Liver (tissue), 9 donors: ENCODE results near the gene DMRT1. TPM values are rescaled to one million over a fixed set of nuclear protein-coding genes. Genes with fewer than 3 reads are reported as not detected.
A peak's percentile ranks its signal among the peaks of the same experiment; 100 is the strongest.

Experiments used
- DNase-seq: peaks from one replicate; pipeline ENCODE4 v3.0.0-alpha.2; 2017; ENCODE audit warnings: low spot score
- H3K27ac ChIP-seq, 2 donors: one replicate each; pipeline ENCODE4 v1.7.0; 2013; ENCODE audit warnings: inconsistent platforms in 2 of 2, low read length in 2 of 2, control low read depth in 1 of 2, low read depth in 1 of 2, mild to moderate bottlenecking in 1 of 2
- H3K27me3 ChIP-seq, 4 donors: one replicate each; pipeline versions ENCODE4 v1.6.1 to v1.7.0; 2013; ENCODE audit warnings: low read length in 3 of 4, inconsistent platforms in 1 of 4, mild to moderate bottlenecking in 1 of 4, moderate library complexity in 1 of 4; ENCODE audit not compliant: control insufficient read depth in 4 of 4, insufficient read depth in 4 of 4
- H3K36me3 ChIP-seq, 4 donors: one replicate each; pipeline versions ENCODE4 v1.6.1 to v1.7.0; 2013; ENCODE audit warnings: low read length in 3 of 4, mild to moderate bottlenecking in 3 of 4, low read depth in 1 of 4, moderate library complexity in 1 of 4; ENCODE audit not compliant: control insufficient read depth in 4 of 4, insufficient read depth in 3 of 4
- H3K4me1 ChIP-seq, 4 donors: one replicate each; pipeline versions ENCODE4 v1.6.1 to v1.7.0; 2013; ENCODE audit warnings: low read length in 3 of 4, mild to moderate bottlenecking in 3 of 4, moderate library complexity in 1 of 4; ENCODE audit not compliant: control insufficient read depth in 4 of 4, insufficient read depth in 4 of 4
- H3K4me3 ChIP-seq, 3 donors: one replicate each; pipeline versions ENCODE4 v1.6.1 to v1.7.0; 2013; ENCODE audit warnings: low read length in 3 of 3, control low read depth in 1 of 3, low read depth in 1 of 3, mild to moderate bottlenecking in 1 of 3
- H3K9ac ChIP-seq, 2 donors: one replicate each; pipeline ENCODE4 v1.7.0; 2013; ENCODE audit warnings: low read length in 2 of 2, mild to moderate bottlenecking in 2 of 2, moderate library complexity in 2 of 2, control low read depth in 1 of 2, low read depth in 1 of 2
- H3K9me3 ChIP-seq, 4 donors: one replicate each; pipeline versions ENCODE4 v1.6.1 to v1.7.0; 2013; ENCODE audit warnings: low read length in 3 of 4; ENCODE audit not compliant: control insufficient read depth in 4 of 4
- ATF3 ChIP-seq: IDR thresholded peaks from 2 replicates; pipeline ENCODE4 v1.6.1; 2016; ENCODE audit warnings: antibody characterized with exemption
- CTCF ChIP-seq: fragments of 150-350 bp; IDR thresholded peaks from 2 replicates; pipeline ENCODE4 v1.5.1; 2017; ENCODE audit warnings: improper control_type of control experiment, low read depth, low read length; ENCODE audit not compliant: missing input control
- FOXA1 ChIP-seq: IDR thresholded peaks from 2 replicates; pipeline ENCODE4 v1.6.1; 2016; ENCODE audit warnings: antibody characterized with exemption
- GABPA ChIP-seq, 2 donors: IDR thresholded peaks in 1 of 2; conservative IDR thresholded peaks in 1 of 2; 2 replicates each; pipeline ENCODE4 v1.6.1; 2016; ENCODE audit warnings: antibody characterized with exemption in 2 of 2, mild to moderate bottlenecking in 1 of 2, moderate library complexity in 1 of 2
- HNF4A ChIP-seq, 2 donors: conservative IDR thresholded peaks; 2 replicates each; pipeline ENCODE4 v1.6.1; 2016; ENCODE audit warnings: antibody characterized with exemption in 2 of 2, mild to moderate bottlenecking in 2 of 2
- MAX ChIP-seq: IDR thresholded peaks from 2 replicates; pipeline ENCODE4 v1.6.1; 2016; ENCODE audit warnings: antibody characterized with exemption
- NR2F2 ChIP-seq: IDR thresholded peaks from 2 replicates; pipeline ENCODE4 v1.6.1; 2016; ENCODE audit warnings: antibody characterized with exemption
- RAD21 ChIP-seq, 2 donors: IDR thresholded peaks; 2 replicates each; pipeline ENCODE4 v1.6.1; 2016; ENCODE audit warnings: antibody characterized with exemption in 2 of 2, mild to moderate bottlenecking in 2 of 2
- REST ChIP-seq: IDR thresholded peaks from 2 replicates; pipeline ENCODE4 v1.6.1; 2016; ENCODE audit warnings: antibody characterized with exemption, mild to moderate bottlenecking
- TAF1 ChIP-seq: conservative IDR thresholded peaks from 2 replicates; pipeline ENCODE4 v1.6.1; 2016; ENCODE audit warnings: antibody characterized with exemption, mild to moderate bottlenecking
- YY1 ChIP-seq: IDR thresholded peaks from 2 replicates; pipeline ENCODE4 v1.6.1; 2016; ENCODE audit warnings: antibody characterized with exemption, mild to moderate bottlenecking
- ZBTB33 ChIP-seq: IDR thresholded peaks from 2 replicates; pipeline ENCODE4 v1.6.1; 2016; ENCODE audit warnings: antibody characterized with exemption
- WGBS: extraction: QIAGEN DNeasy Blood & Tissue Kit; methylation state at CpG from one replicate; pipeline ENCODE4 v1.1.7; 2013; 5-methylcytosine and 5-hydroxymethylcytosine counted together
- polyA plus RNA-seq, 2 donors: library from polyadenylated mRNA; stranded (reverse) in 1 of 2; unstranded in 1 of 2; fragments of 200-250 nt in 1 of 2; fragments of >200 nt in 1 of 2; fragmentation: Nextera tagmentation in 1 of 2; extraction: Ambion mirVana in 1 of 2; gene quantifications; one replicate each; pipeline versions ENCODE4 v1.2.1 to v1.2.3, GENCODE V29; 2013 to 2015
- total RNA-seq, 2 donors: library from RNA; depleted of rRNA; stranded (reverse); fragments of >200 nt; gene quantifications; one replicate each; pipeline ENCODE4 v1.2.3, GENCODE V29; 2014
- donor health status: healthy.
- donor health status: healthy.
- donor health status: healthy.
- donor health status: healthy.
- donor health status: healthy.

The DMRT1 gene
- total and polyA plus RNA-seq, 4 donors = not detected

GRCh38 chr9:1009101-1009707 is 167.7 kb downstream of the DMRT1 start:
- peak; percentile 94 to 98 for TF ChIP-seq RAD21 (IDR thresholded peaks at IDR 0.05)
- peak; percentile 98 for TF ChIP-seq CTCF
- TF ChIP-seq GABPA (IDR thresholded peaks at IDR 0.05 in 1 of 2, conservative IDR thresholded peaks at IDR 0.05 in 1 of 2) = no peak
- H3K9ac ChIP-seq = no peak overlapping the region
- no peak overlapping the region for H3K4me3 ChIP-seq
- WGBS = 7% methylated on average over 14 of the region's 14 CpGs
- H3K36me3 ChIP-seq = no peaks in the 10 kb centered on the region
- H3K27me3 ChIP-seq = no peaks in the 10 kb centered on the region
- DNase-seq = peak; percentile 82
- no peaks in the 10 kb centered on the region for H3K4me1 ChIP-seq
- H3K27ac ChIP-seq = no peak overlapping the region
- no peaks in the 10 kb centered on the region for H3K9me3 ChIP-seq

- DNase-seq = no peak
- no peak overlapping the region for H3K27ac ChIP-seq
- H3K9ac ChIP-seq = no peak overlapping the region
- TF ChIP-seq ATF3 (no peak), TAF1 (no peak), CTCF (no peak), MAX (no peak), YY1 (no peak)
- H3K27me3 ChIP-seq = no peaks in the 10 kb centered on the region
- H3K4me1 ChIP-seq = no peaks in the 10 kb centered on the region
- H3K9me3 ChIP-seq = no peaks in the 10 kb centered on the region
- 72% methylated on average over 5 of the region's 5 CpGs for WGBS
- H3K36me3 ChIP-seq = no peaks in the 10 kb centered on the region
- H3K4me3 ChIP-seq = no peak overlapping the region
These were observed 171.5 kb downstream of the DMRT1 start for GRCh38 chr9:1013021-1013420.

- H3K9me3 ChIP-seq = no peaks in the 10 kb centered on the region
- peaks cover 0 to 2% (median 0%) of the 10 kb centered on the region in 4 donors for H3K27me3 ChIP-seq
- H3K27ac ChIP-seq = no peak overlapping the region
- WGBS = 80% methylated on average over 4 of the region's 4 CpGs
- H3K36me3 ChIP-seq = no peaks in the 10 kb centered on the region
- no peak for DNase-seq
- no peak overlapping the region for H3K4me3 ChIP-seq
- no peaks in the 10 kb centered on the region for H3K4me1 ChIP-seq
- H3K9ac ChIP-seq = no peak overlapping the region
- TF ChIP-seq HNF4A (conservative IDR thresholded peaks at IDR 0.05) (no peak), YY1 (no peak), FOXA1 (no peak), REST (no peak), TAF1 (no peak), ZBTB33 (no peak), CTCF (no peak), NR2F2 (no peak), ATF3 (no peak)
These were observed 172.7 kb downstream of the DMRT1 start for GRCh38 chr9:1014225-1014624.
